SW 1271 (cell line): ENCODE data around the gene SPATA17.

Source experiments
- DNase-seq, 2 experiments: peaks; one replicate each; lab custom pipeline; 2025; lab: John Stamatoyannopoulos, UW

The SPATA17 gene

DNA sequence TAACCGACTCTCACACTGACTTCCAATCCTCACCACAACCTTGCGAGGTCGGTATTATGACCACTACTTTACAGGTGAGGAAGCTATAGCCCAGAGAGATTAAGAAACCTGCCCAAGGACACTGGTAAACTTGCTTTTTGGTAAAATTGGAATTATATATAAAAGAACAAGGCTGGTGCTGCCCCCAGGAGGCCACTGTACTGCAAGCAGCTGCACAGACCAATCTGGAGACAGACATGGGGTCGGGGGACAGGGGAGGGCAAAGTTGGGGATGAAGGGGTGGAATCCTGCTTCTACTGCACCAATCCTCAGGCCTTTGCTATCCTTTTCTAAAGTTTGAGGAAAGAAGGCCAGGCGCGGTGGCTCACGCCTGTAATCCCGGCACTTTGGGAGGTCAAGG lies 280.8 kb downstream of the SPATA17 start:
- DNase-seq = no peak

DNA sequence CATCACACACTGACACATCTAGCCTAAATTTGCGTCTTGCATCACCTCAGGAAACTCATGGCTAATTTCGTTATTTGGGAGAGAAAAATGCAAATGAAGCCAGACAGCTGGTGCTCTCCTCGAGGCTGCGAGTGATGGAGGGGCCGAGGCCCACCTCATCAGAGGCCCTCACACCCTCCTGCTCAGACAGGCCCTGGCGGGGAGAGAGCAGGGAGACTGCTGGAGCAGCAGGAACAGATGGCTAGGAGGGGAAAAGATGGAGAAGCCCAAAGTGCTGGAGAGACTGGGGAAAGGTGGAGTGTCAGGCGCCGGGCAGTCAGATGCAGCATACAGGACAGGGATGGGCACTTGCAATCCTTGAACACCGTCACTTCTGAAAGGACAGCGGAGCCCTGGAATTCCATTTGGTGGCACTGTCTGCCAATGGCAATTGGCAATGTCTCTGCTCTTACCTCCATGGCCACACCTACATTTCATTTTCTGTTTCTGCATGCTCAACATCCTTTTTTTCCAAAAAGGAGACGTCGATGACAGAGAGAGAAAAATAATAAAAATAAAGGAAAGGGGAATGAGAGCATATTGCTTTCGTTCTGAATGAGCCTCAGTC lies 286.2 kb downstream of the SPATA17 start:
- no peak for DNase-seq

- no peak for DNase-seq
Observed at GRCh38 chr1:217919683-217920388, 288.7 kb downstream of the SPATA17 start.
